ENCODE data around the gene ERG28. TPM values are rescaled to one million over a fixed set of nuclear protein-coding genes. Genes with fewer than 3 reads are reported as not detected.

The ERG28 gene
- 1 to 10 TPM; 7.6 to 7.7 TPM for total RNA-seq

GRCh38 chr14:75660630-75661498, at the start of gene ERG28, which contains the start of gene TTLL5:
Gene ERG28, minus strand, starts transcription at chr14:75660876. Its CDS starts 3,374 bp downstream, at chr14:75657502.
Gene TTLL5, plus strand, starts transcription at chr14:75661246. Its CDS starts 1,904 bp downstream, at chr14:75663150.
- ATAC-seq (ENCODE audit: insufficient number of reproducible peaks, low FRiP score, low read depth), result peak; percentile 99
- no peak for TF ChIP-seq CTCF (IDR thresholded peaks at IDR 0.05)
- Histone ChIP-seq H3K27me3 (replicated peaks; ENCODE audit: insufficient read depth) (no peaks in the 10 kb centered on the region), H3K9me3 (no peaks in the 10 kb centered on the region), H3K4me3 (peak within 1 kb of the TSS; percentile 77), H3K27ac (peak within 1 kb of the TSS; percentile 73 to 85), H3K36me3 (no peaks in the 10 kb centered on the region), H3K4me1 (ENCODE audit: control insufficient read depth in 1 of 2, low read depth in 2 of 2) (peaks cover 4 to 25% of the 10 kb centered on the region in 2 donors)
- peak; percentile 87 for DNase-seq (ENCODE audit: low spot score)

- no peak overlapping the region for H3K27ac ChIP-seq
- TF ChIP-seq CTCF (IDR thresholded peaks at IDR 0.05), result peak; percentile 77
- peak; percentile 40 for DNase-seq (ENCODE audit: low spot score)
- no peak overlapping the region for H3K4me3 ChIP-seq
- no peaks in the 10 kb centered on the region for H3K27me3 ChIP-seq (replicated peaks; ENCODE audit: insufficient read depth)
- no peaks in the 10 kb centered on the region for H3K9me3 ChIP-seq
- no peaks in the 10 kb centered on the region for H3K36me3 ChIP-seq
- ATAC-seq (ENCODE audit: insufficient number of reproducible peaks, low FRiP score, low read depth), result peak; percentile 77
- peaks cover 8 to 16% of the 10 kb centered on the region in 2 donors for H3K4me1 ChIP-seq (ENCODE audit: control insufficient read depth in 1 of 2, low read depth in 2 of 2)
Measured at GRCh38 chr14:75709207-75709812, 48.6 kb upstream of the ERG28 start.

- Histone ChIP-seq H3K9me3 (no peaks in the 10 kb centered on the region), H3K27ac (no peak overlapping the region), H3K27me3 (replicated peaks; ENCODE audit: insufficient read depth) (no peaks in the 10 kb centered on the region), H3K4me1 (ENCODE audit: control insufficient read depth in 1 of 2, low read depth in 2 of 2) (peaks cover 9 to 17% of the 10 kb centered on the region in 2 donors), H3K36me3 (no peaks in the 10 kb centered on the region), H3K4me3 (no peak overlapping the region)
- DNase-seq (ENCODE audit: low spot score) (no peak), ATAC-seq (ENCODE audit: insufficient number of reproducible peaks, low FRiP score, low read depth) (no peak)
- no peak for TF ChIP-seq CTCF (IDR thresholded peaks at IDR 0.05)
Measured at GRCh38 chr14:75705014-75705413, 44.3 kb upstream of the ERG28 start.

GRCh38 chr14:75703467-75703866, 42.8 kb upstream of the ERG28 start:
- peak overlapping the region; percentile 1 to 61 for H3K27ac ChIP-seq
- H3K27me3 ChIP-seq (replicated peaks; ENCODE audit: insufficient read depth), result no peaks in the 10 kb centered on the region
- peaks cover 9 to 17% of the 10 kb centered on the region in 2 donors for H3K4me1 ChIP-seq (ENCODE audit: control insufficient read depth in 1 of 2, low read depth in 2 of 2)
- no peak for TF ChIP-seq CTCF (IDR thresholded peaks at IDR 0.05)
- no peak for ATAC-seq (ENCODE audit: insufficient number of reproducible peaks, low FRiP score, low read depth)
- no peak overlapping the region for H3K4me3 ChIP-seq
- H3K36me3 ChIP-seq, result no peaks in the 10 kb centered on the region
- H3K9me3 ChIP-seq, result no peaks in the 10 kb centered on the region
- no peak for DNase-seq (ENCODE audit: low spot score)

- Histone ChIP-seq H3K27me3 (replicated peaks; ENCODE audit: insufficient read depth) (no peaks in the 10 kb centered on the region), H3K4me3 (peak overlapping the region; percentile 3), H3K27ac (peak overlapping the region; percentile 55 to 61), H3K9me3 (no peaks in the 10 kb centered on the region), H3K36me3 (no peaks in the 10 kb centered on the region), H3K4me1 (ENCODE audit: control insufficient read depth in 1 of 2, low read depth in 2 of 2) (peaks cover 9 to 17% of the 10 kb centered on the region in 2 donors)
- no peak for TF ChIP-seq CTCF (IDR thresholded peaks at IDR 0.05)
- ATAC-seq (ENCODE audit: insufficient number of reproducible peaks, low FRiP score, low read depth) (no peak), DNase-seq (ENCODE audit: low spot score) (no peak)
Measured at GRCh38 chr14:75702616-75703261, 42.1 kb upstream of the ERG28 start.
